Endodermal cell (in vitro differentiated cells): Measurements from ENCODE around the gene RNF224. TPM values are rescaled to one million over a fixed set of nuclear protein-coding genes. Genes with fewer than 3 reads are reported as not detected.

Source experiments
- DNase-seq: peaks from one replicate; pipeline ENCODE4 v3.0.0-alpha.2; 2017
- H3K27ac ChIP-seq: 2 replicates; pipeline ENCODE4 v1.5.1; 2013; ENCODE audit warnings: mild to moderate bottlenecking, low read depth, low read length, moderate library complexity
- H3K27me3 ChIP-seq: 2 replicates; pipeline ENCODE4 v1.6.1; 2013; ENCODE audit warnings: mild to moderate bottlenecking, low read length, moderate library complexity; ENCODE audit not compliant: insufficient read depth, control insufficient read depth, poor library complexity, severe bottlenecking
- H3K36me3 ChIP-seq: 2 replicates; pipeline ENCODE4 v1.7.0; 2013; ENCODE audit warnings: mild to moderate bottlenecking, low read length, moderate library complexity; ENCODE audit not compliant: control insufficient read depth, insufficient read depth
- H3K4me1 ChIP-seq: one replicate; pipeline ENCODE4 v1.7.0; 2013; ENCODE audit warnings: low read length; ENCODE audit not compliant: control insufficient read depth, insufficient read depth
- H3K4me3 ChIP-seq: 2 replicates; pipeline ENCODE4 v1.5.1; 2013; ENCODE audit warnings: mild to moderate bottlenecking, low read length, moderate library complexity
- H3K9ac ChIP-seq: 2 replicates; pipeline ENCODE4 v1.6.1; 2013; ENCODE audit warnings: mild to moderate bottlenecking, low read length, moderate library complexity; ENCODE audit not compliant: poor library complexity, severe bottlenecking; ENCODE audit errors: extremely low read depth
- H3K9me3 ChIP-seq: 2 replicates; pipeline ENCODE4 v1.6.1; 2013; ENCODE audit warnings: mild to moderate bottlenecking, low read length, moderate library complexity; ENCODE audit not compliant: control insufficient read depth
- H3K27ac Mint-ChIP-seq: 2 replicates; pipeline ENCODE4 v1.8.0; 2020; ENCODE audit warnings: mixed read lengths
- H3K27me3 Mint-ChIP-seq: 2 replicates; pipeline ENCODE4 v1.8.0; 2021; ENCODE audit warnings: mild to moderate bottlenecking, mixed read lengths; ENCODE audit not compliant: insufficient read depth
- H3K36me3 Mint-ChIP-seq: 2 replicates; pipeline ENCODE4 v1.8.0; 2020; ENCODE audit warnings: low read depth, mixed read lengths
- H3K4me1 Mint-ChIP-seq: 2 replicates; pipeline ENCODE4 v1.8.0; 2020; ENCODE audit warnings: mixed read lengths
- H3K4me3 Mint-ChIP-seq: 2 replicates; pipeline ENCODE4 v1.8.0; 2020; ENCODE audit warnings: mild to moderate bottlenecking, moderate library complexity, mixed read lengths
- H3K9me3 Mint-ChIP-seq: 2 replicates; pipeline ENCODE4 v1.8.0; 2020; ENCODE audit warnings: mild to moderate bottlenecking, mixed read lengths
- WGBS, 2 experiments: methylation state at CpG; one replicate each; pipeline versions ENCODE4 v1.1.5 to v1.1.7; 2013; ENCODE audit warnings: missing lambda C conversion rate in 2 of 2, mixed read lengths in 1 of 2; ENCODE audit not compliant: insufficient coverage in 1 of 2, insufficient read length in 1 of 2; 5-methylcytosine and 5-hydroxymethylcytosine counted together
- total RNA-seq, 2 donors: library from RNA; stranded (reverse); fragmentation: NEBNext Ultra II Directional in 1 of 2; extraction: Animal tissue kit (Norgen Biotek cat#: 25700) in 1 of 2; gene quantifications; 2 replicates in 1 of 2; 3 replicates in 1 of 2; pipeline ENCODE4 v1.2.1, GENCODE V29; 2021
- TF ChIP-seq, protein P1 (sequence below): fragments of 200-600 bp; sonication (generic); conservative IDR thresholded peaks from 2 replicates; pipeline ENCODE4 v1.5.0; 2021; ENCODE audit warnings: antibody characterized with exemption, mild to moderate bottlenecking

Gene RNF224
- total RNA-seq, 2 donors from 2014 or later, result 0.24 to 0.38 TPM

- Histone ChIP-seq H3K4me1 (peaks cover 23% of the 10 kb centered on the region), H3K27me3 (no peaks in the 10 kb centered on the region), H3K4me3 (peak overlapping the region; percentile 91), H3K9me3 (no peaks in the 10 kb centered on the region), H3K36me3 (peaks cover 31% of the 10 kb centered on the region), H3K27ac (no peak overlapping the region), H3K9ac (peak overlapping the region; percentile 69)
- DNase-seq, result no peak
- Mint-ChIP-seq H3K27ac (peak overlapping the region; percentile 92), H3K36me3 (peaks cover 19% of the 10 kb centered on the region), H3K4me3 (peak overlapping the region; percentile 83), H3K9me3 (no peaks in the 10 kb centered on the region), H3K27me3 (no peaks in the 10 kb centered on the region), H3K4me1 (peaks cover 19% of the 10 kb centered on the region)
- 1% methylated on average over 18 to 31 of the region's 31 CpGs for WGBS, 2 experiments
- TF ChIP-seq, protein P1, sequence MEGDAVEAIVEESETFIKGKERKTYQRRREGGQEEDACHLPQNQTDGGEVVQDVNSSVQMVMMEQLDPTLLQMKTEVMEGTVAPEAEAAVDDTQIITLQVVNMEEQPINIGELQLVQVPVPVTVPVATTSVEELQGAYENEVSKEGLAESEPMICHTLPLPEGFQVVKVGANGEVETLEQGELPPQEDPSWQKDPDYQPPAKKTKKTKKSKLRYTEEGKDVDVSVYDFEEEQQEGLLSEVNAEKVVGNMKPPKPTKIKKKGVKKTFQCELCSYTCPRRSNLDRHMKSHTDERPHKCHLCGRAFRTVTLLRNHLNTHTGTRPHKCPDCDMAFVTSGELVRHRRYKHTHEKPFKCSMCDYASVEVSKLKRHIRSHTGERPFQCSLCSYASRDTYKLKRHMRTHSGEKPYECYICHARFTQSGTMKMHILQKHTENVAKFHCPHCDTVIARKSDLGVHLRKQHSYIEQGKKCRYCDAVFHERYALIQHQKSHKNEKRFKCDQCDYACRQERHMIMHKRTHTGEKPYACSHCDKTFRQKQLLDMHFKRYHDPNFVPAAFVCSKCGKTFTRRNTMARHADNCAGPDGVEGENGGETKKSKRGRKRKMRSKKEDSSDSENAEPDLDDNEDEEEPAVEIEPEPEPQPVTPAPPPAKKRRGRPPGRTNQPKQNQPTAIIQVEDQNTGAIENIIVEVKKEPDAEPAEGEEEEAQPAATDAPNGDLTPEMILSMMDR, result no peak
Measured at GRCh38 chr9:137188086-137188489, 39.2 kb upstream of the RNF224 start.

- Mint-ChIP-seq H3K4me1 (peaks cover 19% of the 10 kb centered on the region), H3K27me3 (no peaks in the 10 kb centered on the region), H3K27ac (peak within 1 kb of the TSS; percentile 95), H3K9me3 (no peaks in the 10 kb centered on the region), H3K4me3 (peak within 1 kb of the TSS; percentile 83), H3K36me3 (peaks cover 13% of the 10 kb centered on the region)
- H3K27ac ChIP-seq, result peak within 1 kb of the TSS; percentile 89
- H3K4me3 ChIP-seq, result peak within 1 kb of the TSS; percentile 91
- DNase-seq, result peak; percentile 96
- peaks cover 23% of the 10 kb centered on the region for H3K4me1 ChIP-seq
- no peaks in the 10 kb centered on the region for H3K9me3 ChIP-seq
- 0 to 1% methylated on average over 45 to 98 of the region's 98 CpGs for WGBS, 2 experiments
- no peaks in the 10 kb centered on the region for H3K27me3 ChIP-seq
- H3K9ac ChIP-seq, result peak within 1 kb of the TSS; percentile 69
- TF ChIP-seq, protein P1, result peak; percentile 66
- peaks cover 25% of the 10 kb centered on the region for H3K36me3 ChIP-seq
Measured at GRCh38 chr9:137188490-137189296, 38.6 kb upstream of the RNF224 start, which contains the start of the genes ANAPC2 and SSNA1. Gene ANAPC2 (minus strand): TSS chr9:137188560. CDS start chr9:137188532, 28 bp downstream. Gene SSNA1 (plus strand): TSS chr9:137188676. CDS start chr9:137188727, 51 bp downstream.

DNA sequence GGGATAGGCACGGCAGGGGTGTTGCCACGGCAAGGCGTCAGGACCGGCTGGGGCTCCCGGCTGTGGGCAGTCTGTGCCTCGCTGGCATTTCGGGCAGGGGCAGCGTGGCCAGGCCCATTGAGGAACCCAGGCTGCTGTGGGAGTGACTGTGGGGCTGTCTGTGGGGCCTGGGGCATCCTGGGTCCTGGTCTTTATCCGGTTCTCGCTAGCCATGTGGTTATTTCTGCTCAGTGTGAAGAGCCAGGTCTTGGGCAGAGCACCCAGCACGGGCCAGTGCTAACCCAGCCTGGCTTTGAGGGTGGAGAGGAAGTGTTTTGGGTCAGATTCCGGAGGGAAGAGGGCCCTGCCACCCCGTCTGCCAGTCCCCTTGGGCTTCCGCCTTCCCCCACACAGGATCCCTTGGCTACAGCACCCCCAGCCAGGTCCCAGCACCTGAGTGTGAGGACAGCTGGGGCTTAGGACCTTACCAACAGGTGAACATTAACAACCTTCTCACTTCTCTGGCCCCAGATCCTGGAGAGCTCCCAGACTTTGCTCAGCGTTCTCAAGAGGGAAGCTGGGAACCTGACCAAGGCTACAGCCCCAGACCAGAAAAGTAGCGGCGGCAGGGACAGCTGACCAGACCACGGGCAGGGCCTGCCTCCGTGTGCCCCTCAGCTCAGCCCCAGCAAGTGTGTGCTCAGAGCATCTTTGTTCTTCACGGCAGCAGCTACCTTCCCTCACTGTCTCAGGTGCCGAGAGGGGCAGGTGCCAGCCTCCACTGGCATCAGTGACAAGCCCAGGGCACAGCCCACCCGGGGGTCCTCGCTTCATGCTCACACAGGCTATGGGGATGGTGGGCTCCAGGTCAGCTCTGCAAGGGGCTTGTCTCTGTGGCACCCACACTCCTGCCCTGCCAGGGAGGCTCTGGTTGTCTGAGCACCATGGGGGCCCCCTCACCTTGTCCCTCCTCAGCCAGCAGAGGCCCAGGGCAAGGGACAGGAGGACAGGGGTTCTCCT is 37.7 kb upstream of the RNF224 start:
- no peaks in the 10 kb centered on the region for H3K27me3 ChIP-seq
- DNase-seq, result no peak
- H3K27ac Mint-ChIP-seq, result peak overlapping the region; percentile 95

More for the DNA sequence above, 37.7 kb upstream of the RNF224 start:
- Mint-ChIP-seq H3K36me3 (peaks cover 8% of the 10 kb centered on the region), H3K27me3 (no peaks in the 10 kb centered on the region), H3K4me3 (peak overlapping the region; percentile 83), H3K4me1 (peaks cover 19% of the 10 kb centered on the region), H3K9me3 (no peaks in the 10 kb centered on the region)
- Histone ChIP-seq H3K36me3 (peaks cover 25% of the 10 kb centered on the region), H3K9me3 (no peaks in the 10 kb centered on the region), H3K4me3 (peak overlapping the region; percentile 91), H3K9ac (peak overlapping the region; percentile 69), H3K4me1 (peaks cover 25% of the 10 kb centered on the region), H3K27ac (peak overlapping the region; percentile 89)
- WGBS, 2 experiments, result 38 to 53% methylated on average over 10 to 23 of the region's 23 CpGs
- TF ChIP-seq, protein P1, result no peak
